HepG2 (cell line): ENCODE measurements around the gene FAM168A. TPM values are rescaled to one million over a fixed set of nuclear protein-coding genes. Genes with fewer than 3 reads are reported as not detected.

Experiments
- ARID4A ChIP-seq: sonication (generic); formaldehyde crosslinking; IDR thresholded peaks from 2 replicates; pipeline ENCODE4 v1.5.0; 2020; ENCODE audit warnings: mild to moderate bottlenecking, missing genetic modification reagents, borderline replicate concordance
- HNF4A ChIP-seq: sonication (generic); formaldehyde crosslinking; IDR thresholded peaks from 2 replicates; pipeline ENCODE4 v1.4.0; 2020; ENCODE audit warnings: missing genetic modification reagents
- IKZF4 ChIP-seq: sonication (generic); formaldehyde crosslinking; IDR thresholded peaks from 2 replicates; pipeline ENCODE4 v1.5.1; 2020; ENCODE audit warnings: borderline replicate concordance, mild to moderate bottlenecking, low read depth, missing genetic modification reagents; ENCODE audit errors: not compliant biosample characterization
- KIAA2018 ChIP-seq: sonication (generic); formaldehyde crosslinking; IDR thresholded peaks from 2 replicates; pipeline ENCODE4 v1.5.0; 2020; ENCODE audit warnings: mild to moderate bottlenecking, missing genetic modification reagents, borderline replicate concordance
- MED13 ChIP-seq: sonication (generic); formaldehyde crosslinking; IDR thresholded peaks from 2 replicates; pipeline ENCODE4 v1.5.0; 2020; ENCODE audit warnings: missing genetic modification reagents
- MLX ChIP-seq: IDR thresholded peaks from 2 replicates; pipeline ENCODE4 v1.6.1; 2016
- NONO ChIP-seq, 2 experiments: fragments of 450-650 bp in 1 of 2; sonication (generic) in 1 of 2; formaldehyde crosslinking in 1 of 2; IDR thresholded peaks in 1 of 2; conservative IDR thresholded peaks in 1 of 2; 2 replicates each; pipeline versions ENCODE4 v1.6.1 to v1.8.0; 2017 to 2022; ENCODE audit warnings: mild to moderate bottlenecking in 1 of 2, missing genetic modification reagents in 1 of 2, moderate library complexity in 1 of 2
- SAP130 ChIP-seq: IDR thresholded peaks from 2 replicates; pipeline ENCODE4 v1.6.1; 2016; ENCODE audit warnings: low read depth
- SCMH1 ChIP-seq: sonication (generic); formaldehyde crosslinking; IDR thresholded peaks from 2 replicates; pipeline ENCODE4 v1.9.0; 2021; ENCODE audit warnings: missing genetic modification reagents, mild to moderate bottlenecking, borderline replicate concordance
- SUZ12 ChIP-seq: fragments of 150-350 bp; IDR thresholded peaks from 2 replicates; pipeline ENCODE4 v1.6.1; 2014; ENCODE audit warnings: low read depth, low read length
- ZBTB3 ChIP-seq: sonication (generic); formaldehyde crosslinking; IDR thresholded peaks from 2 replicates; pipeline ENCODE4 v1.4.0; 2020; ENCODE audit warnings: low read depth, mild to moderate bottlenecking, moderate library complexity, missing genetic modification reagents, borderline replicate concordance
- ZBTB43 ChIP-seq: sonication (generic); formaldehyde crosslinking; conservative IDR thresholded peaks from 2 replicates; pipeline ENCODE4 v1.4.0; 2020; ENCODE audit warnings: missing genetic modification reagents
- ZNF205 ChIP-seq: IDR thresholded peaks from 2 replicates; pipeline ENCODE4 v1.6.1; 2018; ENCODE audit warnings: missing biosample characterization, missing genetic modification reagents
- ZNF24 ChIP-seq: fragments of 450-650 bp; IDR thresholded peaks from 2 replicates; pipeline ENCODE4 v1.6.1; 2017; ENCODE audit warnings: antibody characterized with exemption, mild to moderate bottlenecking
- polyA plus RNA-seq, 8 experiments: library from polyadenylated mRNA; depleted of rRNA in 3 of 8; stranded (reverse) in 7 of 8; unstranded in 1 of 8; fragments of >200 nt; fragmentation: Illumina TruSeq in 4 of 8; extraction: Trizol in 4 of 8; gene quantifications; 2 replicates each; pipeline versions ENCODE4 v1.2.1 to v1.2.3, GENCODE V29; 2011 to 2016; ENCODE audit warnings: low read depth in 4 of 8, missing spikeins in 1 of 8, mixed read lengths in 1 of 8; ENCODE audit not compliant: insufficient read depth in 1 of 8
- total RNA-seq, 5 experiments: library from RNA; depleted of rRNA; stranded (reverse); fragments of >200 nt; fragmentation: Illumina TruSeq; extraction: Trizol; gene quantifications; 2 replicates each; pipeline ENCODE4 v1.2.3, GENCODE V29; 2016; ENCODE audit warnings: low read depth in 1 of 5

The FAM168A gene
- total and polyA plus RNA-seq, 2 of the 13 experiments (the other 11 are each of a cell fraction or from before 2014, with no cell fraction given), result 13.9 to 15.8 TPM

GRCh38 chr11:73439002-73439843, 158.7 kb downstream of the FAM168A start (continued):
- TF ChIP-seq KIAA2018 (CRISPR knock-in tag), result no peak
- no peak for TF ChIP-seq IKZF4 (CRISPR knock-in tag)
- no peak for TF ChIP-seq MLX
- TF ChIP-seq SUZ12, result no peak
- TF ChIP-seq ZBTB43, result no peak
- no peak for TF ChIP-seq NONO (IDR thresholded peaks at IDR 0.05)
- TF ChIP-seq NONO (CRISPR knock-in tag; conservative IDR thresholded peaks at IDR 0.05), result 0 out of 2 replicates have a peak, but pooled peaks have one; percentile 41
- TF ChIP-seq SCMH1 (CRISPR knock-in tag), result no peak
- TF ChIP-seq ZBTB3 (CRISPR knock-in tag), result no peak
- no peak for TF ChIP-seq ZNF205 (CRISPR knock-in tag)
- no peak for TF ChIP-seq MED13 (CRISPR knock-in tag)
- no peak for TF ChIP-seq SAP130 (CRISPR knock-in tag)
- peak; percentile 71 for TF ChIP-seq HNF4A
- no peak for TF ChIP-seq ZNF24
- no peak for TF ChIP-seq ARID4A
